HG03025 (cell line): Measurements from ENCODE around the gene ZNF407.
A peak's percentile ranks its signal among the peaks of the same experiment; 100 is the strongest.

Source experiments
- ATAC-seq: cut with Tn5 transposase; IDR thresholded peaks from one replicate; pipeline ENCODE4 v1.9.1; 2021; ENCODE audit warnings: mild to moderate bottlenecking, moderate library complexity; ENCODE audit not compliant: unreplicated experiment, low FRiP score

ZNF407 gene

DNA sequence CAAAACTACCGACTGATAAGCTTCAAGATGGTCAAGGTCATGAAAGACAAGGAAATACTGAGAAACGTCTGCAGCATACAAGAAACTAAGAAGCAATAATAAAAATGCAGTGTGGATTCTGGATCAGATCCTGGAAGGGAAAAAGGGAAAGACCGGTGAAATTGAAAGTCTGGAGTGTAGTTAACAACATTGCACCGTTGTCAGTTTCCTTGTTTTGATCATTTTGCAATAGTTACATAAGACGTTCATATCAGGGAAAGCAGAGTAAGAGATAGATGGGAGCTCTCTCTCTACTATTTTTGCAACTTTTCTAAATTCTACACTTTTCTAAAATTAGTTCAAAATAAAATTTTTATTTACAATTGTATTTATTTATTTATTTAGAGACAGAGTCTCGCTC, 15.0 kb upstream of the ZNF407 start:
- no peak for ATAC-seq

DNA sequence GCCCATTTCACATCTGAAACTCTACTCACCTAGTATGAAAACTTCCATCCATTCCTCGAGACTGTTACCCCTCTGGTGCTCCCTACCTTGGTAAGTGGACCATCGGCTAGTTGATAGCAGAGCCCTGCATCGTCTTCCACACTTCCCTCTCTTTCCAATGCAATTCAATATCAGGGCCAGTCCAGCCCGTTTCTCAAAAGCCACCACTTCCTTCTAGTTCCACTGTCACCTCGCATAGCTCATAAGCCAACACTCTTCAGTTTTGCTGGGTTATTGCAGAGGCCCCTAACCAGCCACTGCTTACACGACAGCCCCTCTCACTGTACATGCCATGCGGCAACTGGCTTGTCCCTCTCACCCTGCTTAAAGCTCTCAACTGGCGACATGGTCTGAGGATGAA, 10.2 kb upstream of the ZNF407 start:
- no peak for ATAC-seq

DNA sequence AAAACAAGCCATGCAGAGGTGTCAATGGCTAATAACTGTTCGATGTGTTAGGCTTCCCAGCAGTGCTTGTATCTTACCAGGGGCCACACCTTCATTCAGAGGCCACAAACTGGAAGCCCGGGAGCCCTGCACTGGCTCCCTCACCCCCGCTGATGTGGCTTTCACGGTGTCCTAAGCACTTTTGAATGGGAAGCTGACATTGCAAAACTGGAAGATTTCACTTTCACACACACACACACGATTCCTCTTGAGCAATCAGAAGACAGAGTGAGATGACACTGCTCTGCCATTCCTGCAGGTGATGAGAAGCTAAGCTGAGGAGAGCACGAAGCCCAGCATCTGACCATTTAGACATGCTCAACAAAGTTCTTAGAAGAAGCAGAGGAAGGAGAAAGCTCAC, 8.6 kb upstream of the ZNF407 start:
- ATAC-seq: no peak

DNA sequence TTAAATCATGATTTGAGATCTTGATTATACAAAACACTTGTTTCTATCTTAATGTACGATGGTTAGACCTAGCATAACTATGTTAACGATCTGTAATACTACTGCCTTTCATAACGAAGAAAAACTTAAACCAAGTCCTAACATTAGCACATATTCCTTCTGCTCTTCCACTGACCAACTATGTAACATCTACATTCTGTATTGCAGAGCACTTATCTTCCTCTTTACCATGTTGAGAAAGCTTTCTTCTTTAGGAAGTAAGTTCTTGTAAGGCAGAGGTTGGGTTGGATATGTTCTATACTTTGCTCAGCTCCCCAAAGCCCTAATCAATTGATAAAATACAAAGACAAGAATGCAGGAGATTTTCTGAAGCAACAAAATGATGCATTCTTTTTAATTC, 7.9 kb upstream of the ZNF407 start:
- ATAC-seq: no peak

DNA sequence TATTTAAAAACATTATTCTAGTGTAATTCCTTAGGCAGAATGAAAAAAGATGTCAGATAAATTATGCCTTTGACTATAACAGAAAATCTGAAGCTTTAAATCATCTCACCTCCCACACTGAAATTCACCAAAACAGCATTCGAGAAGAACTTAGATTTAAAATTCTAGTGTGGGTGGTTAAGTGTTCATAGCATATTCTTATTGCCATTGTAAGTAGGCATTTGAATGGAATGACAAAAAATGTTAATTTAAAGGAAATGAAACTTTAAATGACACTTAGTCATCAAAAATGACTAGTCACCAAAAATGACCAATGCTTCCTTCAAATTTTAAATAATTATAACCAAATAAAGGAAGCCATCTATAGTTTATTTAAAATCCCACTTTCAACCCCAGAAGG, 7.0 kb upstream of the ZNF407 start:
- ATAC-seq: no peak

DNA sequence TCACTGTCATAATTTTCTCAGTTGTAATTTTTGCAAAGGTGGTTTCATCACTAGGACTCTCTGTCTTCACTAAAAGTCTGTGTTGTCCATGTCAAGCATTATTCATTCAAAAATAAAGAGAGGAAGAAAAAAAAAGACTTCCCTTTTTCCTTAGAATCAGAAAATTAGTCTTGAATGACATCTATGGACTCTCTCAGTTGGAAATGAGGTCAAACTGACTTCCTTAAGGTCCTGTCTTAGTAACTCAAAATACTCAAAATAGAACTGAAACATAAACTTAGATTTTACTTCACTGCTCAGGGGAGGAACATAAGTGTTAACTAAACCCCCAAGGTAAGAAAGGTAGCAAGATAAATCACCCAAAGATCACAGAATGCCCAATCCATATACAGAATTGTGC, 2.2 kb upstream of the ZNF407 start:
- ATAC-seq: no peak

DNA sequence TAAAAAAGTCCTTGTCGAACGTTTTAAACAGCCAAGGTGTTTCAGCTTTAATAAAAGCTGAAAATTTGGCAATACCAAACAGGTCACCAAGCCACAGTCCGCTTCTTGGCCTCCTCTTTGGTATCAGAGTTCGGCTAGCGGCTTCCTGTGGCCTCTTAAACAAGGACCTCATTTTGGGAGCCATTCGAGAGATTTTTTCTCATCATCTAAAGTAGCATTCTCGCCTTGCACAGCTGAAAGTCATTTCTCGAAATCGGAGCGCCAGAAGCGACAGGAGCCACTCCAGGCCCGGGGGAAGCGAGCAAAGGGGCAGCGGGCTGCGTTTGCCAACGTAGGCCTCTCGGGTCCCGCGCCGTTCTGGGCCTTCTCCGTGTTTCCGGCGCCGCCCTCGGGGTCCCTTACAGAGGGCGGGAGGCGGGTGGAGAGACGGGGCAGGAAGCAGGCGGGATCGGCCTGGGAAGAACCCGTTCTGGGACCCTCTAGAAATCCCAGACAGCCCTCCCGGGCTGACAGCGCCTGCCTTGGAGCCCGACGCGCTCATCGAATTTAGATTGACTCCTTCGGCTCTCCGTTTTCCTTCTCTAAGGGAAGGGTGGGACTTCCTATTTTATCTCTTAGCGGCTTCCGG, 522 bp upstream of the ZNF407 start:
- peak; percentile 33 for ATAC-seq

DNA sequence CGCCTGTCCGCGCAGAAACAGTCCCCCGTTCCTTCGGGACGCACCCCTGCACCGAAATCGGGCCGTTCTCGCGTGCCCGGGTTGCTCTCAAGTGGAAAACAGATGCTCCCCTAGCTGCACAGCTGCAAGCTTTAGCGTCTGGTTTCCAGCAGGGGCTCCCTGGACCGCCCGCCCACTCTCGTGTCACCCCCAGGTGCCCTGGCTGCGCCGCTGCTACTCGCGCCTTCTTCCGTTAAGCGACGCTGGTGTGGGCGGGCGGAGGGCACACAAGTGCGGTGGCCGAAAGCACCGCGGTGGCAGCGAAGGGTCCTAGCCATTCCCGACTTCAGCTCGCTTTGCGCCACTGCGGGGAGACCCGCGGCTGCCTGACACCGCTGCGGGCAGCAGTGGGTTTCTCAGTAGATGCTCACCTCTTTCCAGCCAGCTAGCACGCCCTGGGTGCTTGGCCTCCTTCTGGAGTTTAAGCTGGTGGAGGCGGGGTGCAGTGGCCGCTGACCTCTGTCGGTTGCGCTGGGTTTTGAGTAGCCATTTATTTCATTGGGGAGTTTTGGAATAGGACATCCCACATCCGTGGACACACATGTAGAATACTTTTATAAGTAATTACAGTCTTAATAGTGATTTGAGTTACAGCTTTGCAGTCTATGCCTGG, 806 bp downstream of the ZNF407 start:
- ATAC-seq: peak; percentile 66

DNA sequence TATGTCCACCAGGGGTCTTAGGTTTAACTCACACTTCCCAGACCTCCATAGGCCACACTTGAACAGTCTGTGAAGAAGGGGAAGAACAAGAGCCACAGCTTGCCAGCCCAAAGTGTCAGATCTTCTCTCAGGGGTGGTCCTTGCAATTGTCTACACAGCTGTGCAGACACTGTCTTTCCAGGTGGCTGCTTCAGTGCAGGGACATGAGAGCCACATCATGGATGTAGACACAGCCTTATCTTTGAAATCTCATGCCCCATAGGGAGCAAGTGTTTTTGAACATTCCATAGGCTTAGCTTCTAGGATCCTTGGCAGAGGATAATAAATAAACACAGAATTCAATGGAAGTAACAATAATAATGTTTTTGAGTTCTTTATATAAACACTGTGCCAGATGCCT, 6.7 kb downstream of the ZNF407 start:
- ATAC-seq: no peak

DNA sequence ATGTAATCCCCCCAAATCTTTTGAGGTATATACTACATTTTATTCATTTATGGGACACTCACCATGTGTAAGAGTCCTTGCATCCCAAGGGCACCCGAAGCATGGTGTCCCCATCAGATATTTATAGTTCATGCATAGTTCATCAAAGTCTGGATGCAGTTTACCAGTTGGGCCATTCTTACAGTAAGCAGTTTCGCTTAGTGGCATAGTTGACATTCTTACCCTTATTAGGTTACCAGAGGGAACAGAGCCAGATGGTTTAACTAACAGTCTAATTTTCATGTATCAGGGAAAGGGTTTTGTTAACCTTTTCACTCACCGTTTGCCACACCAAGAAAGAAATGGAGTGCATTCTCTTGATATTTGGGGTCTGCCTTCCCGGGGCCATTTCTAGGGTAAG, 7.1 kb downstream of the ZNF407 start:
- ATAC-seq: no peak

DNA sequence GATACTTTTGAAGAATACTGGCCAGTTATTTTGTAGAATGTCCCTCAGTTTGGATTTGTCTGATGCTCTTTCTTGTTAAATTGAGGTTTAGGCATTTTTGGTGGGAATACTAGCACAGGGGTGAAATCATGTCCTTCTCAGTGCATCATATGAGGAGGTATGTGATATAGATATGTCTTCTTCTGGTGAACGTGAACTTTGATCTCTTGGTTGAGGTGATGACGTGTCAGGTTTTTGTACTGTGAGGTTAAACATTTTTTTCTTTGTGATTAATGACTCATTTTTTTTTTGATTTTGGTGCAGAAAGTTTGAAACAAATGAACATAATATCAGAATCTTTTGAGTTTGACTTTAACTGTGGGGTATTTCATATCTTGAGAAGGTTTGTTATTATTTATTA, 11.0 kb downstream of the ZNF407 start:
- no peak for ATAC-seq

DNA sequence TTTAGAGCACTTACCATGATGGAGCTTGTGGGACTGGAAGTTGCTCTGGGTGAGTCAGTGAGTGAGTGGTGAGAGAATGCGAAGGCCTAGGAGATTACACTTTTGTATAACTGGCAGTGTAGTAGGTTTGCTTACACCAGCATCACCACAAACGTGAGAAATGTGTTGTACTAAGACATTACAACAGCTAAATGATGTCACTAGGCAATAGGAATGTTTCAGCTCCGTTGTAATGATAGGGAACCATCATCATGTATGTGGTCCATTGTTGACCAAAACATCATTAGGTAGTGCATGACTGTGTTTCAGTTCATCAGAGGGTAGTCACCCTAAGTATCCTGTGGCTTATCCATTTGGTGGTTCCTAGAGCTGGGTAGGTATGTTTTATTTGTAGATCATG, 11.9 kb downstream of the ZNF407 start:
- no peak for ATAC-seq

DNA sequence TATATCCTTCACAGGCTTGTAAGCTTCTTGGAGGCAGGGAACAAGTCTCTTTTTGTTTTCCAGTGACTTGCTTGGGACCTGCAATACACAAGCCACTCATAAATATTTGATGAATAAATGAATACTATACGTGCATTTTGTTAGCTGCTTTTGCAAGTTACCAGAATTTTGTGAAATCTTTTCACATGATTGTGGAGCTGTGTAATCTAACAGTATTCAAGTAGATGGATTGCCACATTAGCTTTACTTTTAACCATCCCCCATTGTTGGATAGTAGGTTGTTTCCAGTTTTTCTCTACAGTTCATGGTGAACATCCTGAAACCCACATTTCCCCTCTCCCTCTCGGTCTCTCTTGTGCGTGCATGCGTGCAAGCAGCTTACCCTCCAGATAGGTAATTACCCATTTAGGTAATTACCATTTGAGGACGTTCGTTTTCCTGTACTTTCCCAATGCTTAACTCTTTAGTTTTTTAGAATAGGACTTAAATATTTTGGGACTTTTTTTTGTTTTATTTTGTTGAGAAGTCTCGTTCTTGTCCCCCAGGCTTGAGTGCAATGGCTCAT, 12.5 kb downstream of the ZNF407 start:
- no peak for ATAC-seq

DNA sequence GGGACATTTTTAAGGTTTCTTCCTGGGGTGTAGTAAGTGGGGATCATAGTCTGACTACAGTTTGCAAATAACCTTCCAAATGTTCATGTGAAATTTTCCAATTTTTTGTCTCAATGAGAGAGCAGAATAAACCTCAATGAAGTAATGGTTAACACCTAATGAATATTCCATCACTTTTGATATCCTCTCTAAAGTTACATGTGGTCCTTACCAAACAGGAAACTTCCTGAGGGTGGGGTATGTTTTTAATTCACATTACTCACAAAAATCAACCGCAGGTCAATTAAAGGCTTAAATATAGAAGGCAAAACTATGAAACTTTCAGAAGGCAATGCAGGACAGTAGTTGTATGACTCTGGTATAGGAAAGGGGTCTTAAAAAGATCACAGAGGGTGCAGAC, 13.2 kb downstream of the ZNF407 start:
- no peak for ATAC-seq

DNA sequence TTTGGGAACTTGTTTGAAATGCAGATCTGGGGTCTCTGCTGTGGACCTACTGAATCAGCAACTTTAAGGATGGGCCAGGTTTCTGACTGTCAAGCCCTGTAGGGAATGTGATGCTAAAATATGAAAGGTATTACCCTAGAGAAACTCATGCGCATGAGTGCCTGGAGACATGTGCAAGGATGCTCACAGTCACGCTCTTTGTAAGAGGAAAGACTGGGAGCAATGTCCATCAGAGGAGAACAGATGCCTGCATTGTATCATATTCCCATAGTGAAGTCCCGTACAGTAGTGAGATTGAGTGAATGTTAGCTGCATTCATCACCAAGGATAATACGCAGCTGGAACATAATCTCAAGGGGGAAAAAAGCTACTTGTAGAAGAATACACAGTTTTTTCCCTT, 14.1 kb downstream of the ZNF407 start:
- ATAC-seq: no peak

DNA sequence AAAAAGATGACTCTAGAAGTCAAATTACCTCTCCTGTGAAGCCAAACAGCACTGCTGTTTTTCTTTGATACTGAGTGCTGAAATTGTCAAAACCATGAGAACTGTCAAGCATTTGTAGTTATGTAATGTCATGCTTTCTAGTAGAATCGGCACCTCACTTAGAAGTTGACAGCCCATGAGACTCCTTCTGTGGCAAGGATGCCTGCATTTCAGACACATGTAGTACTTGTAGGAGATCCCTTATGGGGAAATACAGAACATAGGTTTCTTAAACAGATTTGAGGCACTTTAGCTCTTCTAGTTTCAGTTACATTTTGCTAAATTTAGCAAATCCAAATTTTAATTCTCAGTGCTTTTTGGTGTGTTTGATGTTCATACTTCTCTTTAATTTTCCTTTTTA, 15.7 kb downstream of the ZNF407 start:
- ATAC-seq: no peak

DNA sequence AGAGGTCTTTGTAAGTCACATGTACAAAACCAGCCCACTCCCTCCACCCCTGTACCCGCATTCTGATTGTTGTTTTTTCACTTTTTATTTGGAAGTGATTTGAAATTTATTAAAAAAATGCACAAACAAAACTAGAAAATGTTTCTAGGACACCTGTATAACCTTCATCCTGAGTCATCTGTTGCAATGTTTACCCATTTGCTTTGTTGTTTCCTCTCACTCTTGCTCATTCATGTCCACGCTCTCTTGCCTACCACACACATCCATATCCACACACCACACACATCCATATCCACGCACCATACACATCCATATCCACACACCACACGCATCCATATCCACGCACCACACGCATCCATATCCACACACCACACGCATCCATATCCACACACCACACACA, 18.8 kb downstream of the ZNF407 start:
- no peak for ATAC-seq

DNA sequence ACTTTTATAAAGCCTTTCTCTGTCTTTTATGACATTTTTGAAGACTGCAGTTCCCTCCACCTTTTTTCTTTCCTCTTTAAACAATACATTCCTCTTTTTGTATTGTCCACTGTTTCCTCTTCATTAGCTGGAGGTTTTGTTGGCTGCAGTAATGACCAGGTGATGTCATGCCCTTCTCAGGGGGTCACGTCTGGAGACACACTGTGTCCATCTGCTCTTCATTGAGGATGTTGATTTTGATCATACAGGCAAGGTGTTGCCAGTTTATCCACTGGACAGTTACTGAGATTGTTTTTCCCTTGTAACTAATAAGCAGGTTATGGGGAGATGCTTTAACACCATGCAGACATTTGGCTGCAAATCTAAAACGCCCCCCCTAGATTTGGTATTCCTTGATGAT, 19.8 kb downstream of the ZNF407 start:
- no peak for ATAC-seq

DNA sequence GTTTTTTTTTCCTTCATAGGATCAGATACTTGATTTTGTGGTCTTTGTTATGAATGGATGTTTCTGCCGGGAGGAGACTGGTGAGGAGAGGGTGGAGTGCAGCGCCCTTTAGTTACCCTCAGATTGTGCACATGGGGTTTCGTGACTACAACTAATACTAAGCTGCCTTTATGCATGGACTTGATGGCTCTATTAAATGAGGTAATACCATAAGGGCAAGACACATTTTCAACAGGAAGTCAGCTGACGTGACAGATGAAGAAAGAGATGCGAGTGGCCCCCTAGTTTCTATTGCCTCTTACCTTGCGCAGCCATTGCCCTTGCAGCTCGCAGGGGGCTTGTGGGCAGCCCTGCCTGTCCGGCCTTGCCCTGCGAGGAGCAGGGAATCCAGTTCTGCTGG, 24.4 kb downstream of the ZNF407 start:
- ATAC-seq: no peak

DNA sequence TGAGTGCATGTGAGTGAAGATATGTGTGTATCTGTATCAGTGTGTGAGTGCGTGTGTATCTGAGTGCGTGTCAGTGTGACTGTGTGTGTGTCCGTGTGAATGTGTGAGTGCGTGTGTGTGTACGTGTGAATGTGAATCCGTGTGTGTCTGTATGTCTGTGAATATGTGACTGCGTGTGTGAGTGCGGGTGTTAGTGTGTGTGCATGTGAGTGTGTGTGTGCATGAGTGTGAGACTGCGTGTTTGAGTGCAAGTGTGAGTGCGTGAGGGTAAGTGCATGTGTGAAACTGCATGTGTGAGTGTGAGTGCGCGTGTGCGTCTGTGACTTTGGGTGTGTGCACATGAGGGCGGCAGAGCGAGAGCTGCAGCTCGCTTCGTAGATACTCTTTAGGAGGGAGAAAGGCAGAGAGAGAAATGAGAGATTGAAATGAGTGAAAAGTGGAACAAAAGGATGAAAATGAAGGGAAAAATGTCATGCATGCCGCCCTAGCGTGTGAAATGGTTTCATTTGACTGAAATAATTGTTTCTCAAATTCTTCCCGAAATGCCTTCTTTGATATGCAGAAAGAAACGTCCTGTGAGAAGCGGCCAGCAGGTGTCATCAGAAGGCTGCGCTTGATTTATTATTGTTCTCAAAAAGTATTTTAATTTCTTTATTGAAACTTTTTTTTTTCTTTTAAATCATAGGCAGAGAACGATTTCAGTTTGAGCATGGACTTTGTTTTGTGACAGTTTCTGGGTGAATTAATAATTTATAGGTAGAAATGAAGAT, 25.6 kb downstream of the ZNF407 start:
- no peak for ATAC-seq

DNA sequence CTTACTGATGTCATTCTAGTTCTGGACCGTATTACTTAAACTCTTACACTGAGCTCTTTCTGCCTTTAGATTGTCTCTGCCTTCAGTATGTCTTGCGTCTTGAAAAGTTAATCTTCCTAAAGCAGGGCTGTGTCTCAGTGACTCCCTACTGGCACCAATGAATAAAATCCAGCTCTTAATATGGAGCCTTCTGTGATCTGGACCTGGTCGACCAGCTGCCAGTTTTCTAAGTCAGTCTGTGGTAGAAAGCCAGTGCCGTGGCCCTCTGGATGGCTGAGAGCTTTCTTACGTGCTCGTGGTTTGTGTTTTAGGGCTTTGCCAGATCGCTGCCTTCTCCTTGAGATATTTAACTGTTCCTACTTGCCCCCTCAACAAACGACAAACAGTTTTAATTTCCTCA, 26.8 kb downstream of the ZNF407 start:
- ATAC-seq: no peak

DNA sequence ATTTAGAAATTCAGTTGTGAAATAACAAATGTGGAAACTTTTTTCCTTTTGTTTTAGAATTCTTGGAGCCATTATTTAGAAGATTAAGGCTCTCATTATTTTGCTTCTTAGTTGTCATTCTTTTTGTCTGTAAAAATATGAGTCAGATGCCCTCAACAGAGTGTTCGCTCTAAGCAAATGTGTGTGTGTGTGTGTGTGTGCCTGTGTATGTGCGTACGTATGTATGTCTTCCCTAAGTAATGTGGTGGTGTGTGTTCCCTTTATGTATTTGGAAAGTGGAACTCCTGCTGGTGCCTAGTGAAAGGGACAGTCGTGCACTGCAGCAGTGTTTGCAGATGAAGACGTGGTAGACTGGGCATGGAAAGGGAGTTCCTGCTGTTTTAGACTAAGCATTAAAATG, 27.5 kb downstream of the ZNF407 start:
- ATAC-seq: no peak
